ENCODE results near the gene CCDC71. TPM values are rescaled to one million over a fixed set of nuclear protein-coding genes. Genes with fewer than 3 reads are reported as not detected.

Gene CCDC71
- total and polyA plus RNA-seq, 9 of the 15 experiments (the other 6 are each of a cell fraction or from before 2014, with no cell fraction given): 0.13 to 19.3 (median 14.3) TPM

DNA sequence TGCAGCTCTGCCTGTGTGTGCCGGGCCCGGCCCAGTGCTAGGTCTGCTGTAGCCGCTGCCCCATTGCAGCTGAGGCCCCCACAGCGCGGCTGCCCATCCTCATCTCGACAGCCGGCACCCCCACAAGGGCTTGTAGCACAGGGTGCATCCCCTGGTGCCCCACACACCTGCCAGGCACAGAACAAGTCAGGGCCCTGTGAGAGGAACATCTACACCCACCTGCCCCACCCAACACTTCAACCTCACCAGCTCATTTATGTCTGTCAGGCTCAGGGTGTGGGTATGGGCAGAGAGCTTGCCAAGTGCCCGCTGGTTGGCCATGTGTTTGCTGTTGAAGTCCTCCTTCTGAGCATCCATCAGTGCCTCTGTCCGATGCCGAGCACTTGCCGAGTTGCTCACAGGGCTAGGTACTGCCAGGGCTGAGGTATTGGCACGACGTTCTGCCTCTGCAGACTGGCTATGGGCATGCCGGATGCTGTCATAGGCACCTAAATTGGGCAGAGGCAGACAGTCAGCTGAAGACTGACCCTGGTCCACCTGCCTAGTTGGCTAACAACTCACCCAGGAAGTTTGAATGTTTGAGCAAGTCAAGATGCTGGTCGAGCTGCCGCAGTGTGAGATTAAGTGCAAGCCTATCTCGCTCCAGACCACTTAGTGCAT lies 43.1 kb downstream of the CCDC71 start:
- DNase-seq (ENCODE audit: extremely low read depth in 1 of 4, low spot score in 3 of 4): no peak
- Histone ChIP-seq H3K79me2 (ENCODE audit: control insufficient read depth, insufficient read depth, low read length) (peaks cover 20% of the 10 kb centered on the region), H2AFZ (ENCODE audit: low read depth, low read length) (no peak overlapping the region), H3K27me3 (ENCODE audit: control insufficient read depth in 2 of 2, insufficient read depth in 2 of 2, low read length in 2 of 2) (no peaks in the 10 kb centered on the region), H3K4me2 (ENCODE audit: insufficient read depth, low read length) (no peak overlapping the region), H3K36me3 (ENCODE audit: control insufficient read depth, insufficient read depth, low read length) (peaks cover 15% of the 10 kb centered on the region; the same call in 2 of the 3 replicates), H3K9me3 (replicated peaks; ENCODE audit: control insufficient read depth, insufficient read depth, low read depth, low read length) (no peaks in the 10 kb centered on the region), H3K27ac (ENCODE audit: extremely low read depth, low read depth, low read length) (no peak overlapping the region), H3K4me1 (replicated peaks in 1 of 2; ENCODE audit: control insufficient read depth in 2 of 2, insufficient read depth in 2 of 2, low read length in 2 of 2) (peaks cover 9 to 39% of the 10 kb centered on the region in 2 experiments; a peak in 4 of 5 replicates), H3K4me3 (no peak overlapping the region), H3K9ac (ENCODE audit: insufficient read depth in 1 of 2, low read depth in 2 of 2, low read length in 2 of 2) (peak overlapping the region in 1 of 2 experiments; percentile 64; a peak in 1 of 4 replicates), H3K9me1 (ENCODE audit: control insufficient read depth, insufficient read depth, low read length) (no peaks in the 10 kb centered on the region), H4K20me1 (replicated peaks; ENCODE audit: control insufficient read depth, insufficient read depth, low read length) (no peaks in the 10 kb centered on the region)
- no peak for FAIRE-seq
- in situ Hi-C loops (cut with MboI): no loop called here
- ChIA-PET CTCF (ENCODE audit: low intra/inter-chr PET ratio) (no interaction called here), POLR2A (interaction anchor here (0.5 to 2.1 kb wide), 3 partner anchors 9 to 78 kb away, joined by 3 to 5 read pairs (median 3); partner anchors contain the start of gene LAMB2)
- BruUV-seq (replicated peaks): no TSS peak
- intact Hi-C loops (cut with micrococcal nuclease): no loop called here
- WGBS (ENCODE audit: insufficient coverage, low coverage, missing lambda C conversion rate): 81% methylated on average over 13 of the region's 17 CpGs
- no peak for ATAC-seq
- TF ChIP-seq YY1 (IDR thresholded peaks at IDR 0.05; ENCODE audit: borderline replicate concordance in 1 of 3, control insufficient read depth in 1 of 3, extremely low read depth in 1 of 3, insufficient read depth in 3 of 3, insufficient read length in 1 of 3, insufficient replicate concordance in 2 of 3, low read depth in 1 of 3, low read length in 2 of 3) (no peak), ZNF3 (CRISPR knock-in tag; IDR thresholded peaks at IDR 0.05) (no peak), ZNF197 (CRISPR knock-in tag; IDR thresholded peaks at IDR 0.05; ENCODE audit: low read depth) (no peak), HMG20B (CRISPR knock-in tag; IDR thresholded peaks at IDR 0.05) (no peak), NFIX (CRISPR knock-in tag; IDR thresholded peaks at IDR 0.05; ENCODE audit: low read depth) (no peak), RAD51 (IDR thresholded peaks at IDR 0.05; ENCODE audit: borderline replicate concordance, low read depth) (no peak), RNF2 (IDR thresholded peaks at IDR 0.05) (no peak)
